Endodermal cell (in vitro differentiated cells): ENCODE data around the gene LRP5. TPM values are rescaled to one million over a fixed set of nuclear protein-coding genes. Genes with fewer than 3 reads are reported as not detected.

Experiments
- DNase-seq: peaks from one replicate; pipeline ENCODE4 v3.0.0-alpha.2; 2017
- H3K27ac ChIP-seq: 2 replicates; pipeline ENCODE4 v1.5.1; 2013; ENCODE audit warnings: mild to moderate bottlenecking, low read depth, low read length, moderate library complexity
- H3K27me3 ChIP-seq: 2 replicates; pipeline ENCODE4 v1.6.1; 2013; ENCODE audit warnings: mild to moderate bottlenecking, low read length, moderate library complexity; ENCODE audit not compliant: insufficient read depth, control insufficient read depth, poor library complexity, severe bottlenecking
- H3K36me3 ChIP-seq: 2 replicates; pipeline ENCODE4 v1.7.0; 2013; ENCODE audit warnings: mild to moderate bottlenecking, low read length, moderate library complexity; ENCODE audit not compliant: control insufficient read depth, insufficient read depth
- H3K4me1 ChIP-seq: one replicate; pipeline ENCODE4 v1.7.0; 2013; ENCODE audit warnings: low read length; ENCODE audit not compliant: control insufficient read depth, insufficient read depth
- H3K4me3 ChIP-seq: 2 replicates; pipeline ENCODE4 v1.5.1; 2013; ENCODE audit warnings: mild to moderate bottlenecking, low read length, moderate library complexity
- H3K9ac ChIP-seq: 2 replicates; pipeline ENCODE4 v1.6.1; 2013; ENCODE audit warnings: mild to moderate bottlenecking, low read length, moderate library complexity; ENCODE audit not compliant: poor library complexity, severe bottlenecking; ENCODE audit errors: extremely low read depth
- H3K9me3 ChIP-seq: 2 replicates; pipeline ENCODE4 v1.6.1; 2013; ENCODE audit warnings: mild to moderate bottlenecking, low read length, moderate library complexity; ENCODE audit not compliant: control insufficient read depth
- H3K27ac Mint-ChIP-seq: 2 replicates; pipeline ENCODE4 v1.8.0; 2020; ENCODE audit warnings: mixed read lengths
- H3K27me3 Mint-ChIP-seq: 2 replicates; pipeline ENCODE4 v1.8.0; 2021; ENCODE audit warnings: mild to moderate bottlenecking, mixed read lengths; ENCODE audit not compliant: insufficient read depth
- H3K36me3 Mint-ChIP-seq: 2 replicates; pipeline ENCODE4 v1.8.0; 2020; ENCODE audit warnings: low read depth, mixed read lengths
- H3K4me1 Mint-ChIP-seq: 2 replicates; pipeline ENCODE4 v1.8.0; 2020; ENCODE audit warnings: mixed read lengths
- H3K4me3 Mint-ChIP-seq: 2 replicates; pipeline ENCODE4 v1.8.0; 2020; ENCODE audit warnings: mild to moderate bottlenecking, moderate library complexity, mixed read lengths
- H3K9me3 Mint-ChIP-seq: 2 replicates; pipeline ENCODE4 v1.8.0; 2020; ENCODE audit warnings: mild to moderate bottlenecking, mixed read lengths
- CTCF ChIP-seq: fragments of 200-600 bp; sonication (generic); conservative IDR thresholded peaks from 2 replicates; pipeline ENCODE4 v1.5.0; 2021; ENCODE audit warnings: antibody characterized with exemption, mild to moderate bottlenecking
- WGBS, 2 experiments: methylation state at CpG; one replicate each; pipeline versions ENCODE4 v1.1.5 to v1.1.7; 2013; ENCODE audit warnings: missing lambda C conversion rate in 2 of 2, mixed read lengths in 1 of 2; ENCODE audit not compliant: insufficient coverage in 1 of 2, insufficient read length in 1 of 2; 5-methylcytosine and 5-hydroxymethylcytosine counted together
- total RNA-seq, 2 donors: library from RNA; stranded (reverse); fragmentation: NEBNext Ultra II Directional in 1 of 2; extraction: Animal tissue kit (Norgen Biotek cat#: 25700) in 1 of 2; gene quantifications; 2 replicates in 1 of 2; 3 replicates in 1 of 2; pipeline ENCODE4 v1.2.1, GENCODE V29; 2021

Gene LRP5
- total RNA-seq, 2 donors from 2014 or later: 58.2 to 64.1 TPM

DNA sequence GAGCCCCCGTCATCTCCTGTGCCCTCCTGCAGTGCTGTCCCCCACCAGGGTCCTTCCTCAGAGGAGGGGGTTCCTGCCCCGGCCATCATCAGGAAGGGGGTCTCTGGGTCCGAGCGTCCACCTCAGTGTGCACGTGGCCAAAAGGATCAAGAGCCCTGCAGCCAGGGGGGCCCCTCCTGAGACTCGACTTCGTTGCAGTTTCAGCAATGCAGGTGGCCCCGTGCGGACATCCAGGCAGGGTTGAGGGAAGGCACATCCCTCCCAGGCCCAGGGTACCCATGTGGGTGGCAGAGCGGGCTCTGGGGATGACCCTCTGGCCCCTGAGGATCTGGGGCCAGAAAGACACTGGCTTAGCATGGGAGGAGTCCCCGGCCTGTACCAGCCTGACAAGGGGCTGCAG, 41.3 kb downstream of the LRP5 start:
- Histone ChIP-seq H3K9me3 (peaks cover 4% of the 10 kb centered on the region), H3K27ac (peak overlapping the region; percentile 36), H3K27me3 (no peaks in the 10 kb centered on the region), H3K4me1 (no peaks in the 10 kb centered on the region), H3K36me3 (peaks cover 17% of the 10 kb centered on the region), H3K9ac (no peak overlapping the region), H3K4me3 (no peak overlapping the region)
- Mint-ChIP-seq H3K27me3 (no peaks in the 10 kb centered on the region), H3K9me3 (peaks cover 5% of the 10 kb centered on the region), H3K4me3 (no peak overlapping the region), H3K4me1 (no peaks in the 10 kb centered on the region), H3K36me3 (peaks cover 67% of the 10 kb centered on the region), H3K27ac (no peak overlapping the region)
- DNase-seq: no peak
- WGBS, 2 experiments: 92 to 94% methylated on average over 10 to 11 of the region's 11 CpGs
- TF ChIP-seq CTCF: no peak

DNA sequence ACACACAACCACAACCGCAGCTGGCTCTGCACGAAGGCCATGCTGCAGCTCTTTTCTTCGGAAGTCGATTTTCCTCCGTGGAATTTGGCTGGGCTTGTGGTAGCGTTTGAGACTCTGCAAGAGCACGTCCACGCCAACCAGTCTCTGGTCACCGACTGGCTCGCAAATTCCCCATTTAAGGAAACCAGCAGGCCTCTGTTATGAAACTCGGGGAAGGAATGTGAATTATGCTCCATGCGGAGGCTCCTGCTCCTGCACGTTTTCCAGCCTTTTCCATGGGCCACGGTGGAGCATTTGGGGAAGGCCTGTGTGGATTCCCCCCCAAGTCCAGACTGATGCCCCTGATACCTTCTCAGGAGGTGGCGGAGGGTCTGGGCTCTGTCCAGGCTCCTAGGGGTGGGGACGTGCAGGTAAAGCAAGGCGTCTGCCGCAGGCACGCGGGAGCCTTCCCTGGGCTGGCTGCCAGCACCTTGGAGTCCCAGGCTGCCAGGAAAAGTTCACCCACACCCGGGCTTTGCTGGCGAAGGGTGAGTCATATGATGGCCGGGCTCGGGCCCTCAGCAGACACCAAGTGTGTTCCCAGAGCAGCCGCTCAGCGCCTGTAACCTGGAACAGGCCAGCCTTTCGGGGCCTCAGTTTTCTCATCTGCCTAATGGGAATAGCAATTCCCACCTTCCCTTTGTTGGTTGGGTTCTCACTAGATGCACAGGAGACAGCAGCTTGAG, 41.9 kb downstream of the LRP5 start:
- no peak overlapping the region for H3K9ac ChIP-seq
- no peaks in the 10 kb centered on the region for H3K4me1 Mint-ChIP-seq
- H3K27ac ChIP-seq: peak overlapping the region; percentile 36
- H3K9me3 Mint-ChIP-seq: peaks cover 11% of the 10 kb centered on the region
- no peaks in the 10 kb centered on the region for H3K4me1 ChIP-seq
- H3K27me3 ChIP-seq: no peaks in the 10 kb centered on the region
- no peak overlapping the region for H3K4me3 ChIP-seq
- DNase-seq: no peak
- no peak overlapping the region for H3K27ac Mint-ChIP-seq
- H3K4me3 Mint-ChIP-seq: no peak overlapping the region
- no peaks in the 10 kb centered on the region for H3K27me3 Mint-ChIP-seq
- peaks cover 24% of the 10 kb centered on the region for H3K36me3 ChIP-seq
- peaks cover 72% of the 10 kb centered on the region for H3K36me3 Mint-ChIP-seq
- 83 to 89% methylated on average over 23 to 27 of the region's 27 CpGs for WGBS, 2 experiments
- no peak for TF ChIP-seq CTCF
- peaks cover 10% of the 10 kb centered on the region for H3K9me3 ChIP-seq

DNA sequence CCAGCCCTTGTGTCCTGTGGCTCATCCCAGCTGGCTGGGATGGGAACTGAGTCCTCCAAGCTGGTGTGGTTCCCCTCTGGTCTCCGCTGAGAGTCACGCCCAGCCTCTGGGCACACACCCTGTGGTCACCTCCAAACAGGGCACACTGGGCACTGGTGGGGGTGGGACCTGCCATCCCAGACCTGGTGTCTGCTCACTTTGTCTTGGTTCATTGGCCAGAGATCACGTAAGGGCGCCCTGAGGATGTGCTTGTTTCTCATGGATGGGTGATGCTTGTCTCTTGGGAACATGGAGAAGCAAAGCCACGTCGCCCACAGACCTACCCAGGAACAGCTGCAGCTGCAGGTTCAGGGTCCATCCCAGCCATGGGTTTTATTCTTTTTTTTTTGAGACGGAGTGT, 43.1 kb downstream of the LRP5 start:
- no peak overlapping the region for H3K4me3 ChIP-seq
- Mint-ChIP-seq H3K36me3 (peaks cover 70% of the 10 kb centered on the region), H3K27ac (no peak overlapping the region), H3K27me3 (no peaks in the 10 kb centered on the region), H3K4me3 (no peak overlapping the region), H3K9me3 (peaks cover 15% of the 10 kb centered on the region), H3K4me1 (no peaks in the 10 kb centered on the region)
- H3K27ac ChIP-seq: no peak overlapping the region
- peaks cover 31% of the 10 kb centered on the region for H3K36me3 ChIP-seq
- H3K27me3 ChIP-seq: no peaks in the 10 kb centered on the region
- DNase-seq: no peak
- H3K9ac ChIP-seq: no peak overlapping the region
- no peak for TF ChIP-seq CTCF
- H3K4me1 ChIP-seq: no peaks in the 10 kb centered on the region
- 93 to 96% methylated on average over 5 to 7 of the region's 7 CpGs for WGBS, 2 experiments
- peaks cover 10% of the 10 kb centered on the region for H3K9me3 ChIP-seq
